ENCODE data around the gene IFITM5. TPM values are rescaled to one million over a fixed set of nuclear protein-coding genes. Genes with fewer than 3 reads are reported as not detected.
A peak's percentile ranks its signal among the peaks of the same experiment; 100 is the strongest.

The IFITM5 gene
- total RNA-seq, 3 donors from 2014 or later: not detected

DNA sequence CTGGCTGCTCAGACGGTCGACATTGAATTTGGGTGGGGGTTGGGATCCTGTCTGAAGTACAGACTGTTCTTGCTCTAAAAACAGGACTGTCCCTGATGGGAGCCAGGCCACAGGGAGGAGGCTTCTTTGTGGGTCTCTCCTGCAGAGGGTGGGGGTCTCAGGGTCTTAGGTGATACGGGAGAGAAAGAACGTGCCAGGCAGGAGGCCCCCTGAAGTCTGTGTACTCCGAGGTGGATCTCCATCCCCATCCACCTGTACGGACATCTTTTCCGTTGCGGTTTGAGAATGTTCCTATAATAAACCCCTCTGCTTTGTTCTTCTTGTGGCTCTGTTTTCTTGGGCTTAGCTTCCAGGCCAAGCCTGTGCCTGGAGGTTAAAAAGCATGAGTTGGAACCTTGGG lies 46.7 kb downstream of the IFITM5 start:
- Histone ChIP-seq H3K36me3 (peaks cover 4% of the 10 kb centered on the region), H3K4me3 (no peak overlapping the region), H3K27me3 (no peaks in the 10 kb centered on the region), H3K4me1 (no peaks in the 10 kb centered on the region), H3K9me3 (no peaks in the 10 kb centered on the region), H3K27ac (no peak overlapping the region)
- TF ChIP-seq, protein P1, sequence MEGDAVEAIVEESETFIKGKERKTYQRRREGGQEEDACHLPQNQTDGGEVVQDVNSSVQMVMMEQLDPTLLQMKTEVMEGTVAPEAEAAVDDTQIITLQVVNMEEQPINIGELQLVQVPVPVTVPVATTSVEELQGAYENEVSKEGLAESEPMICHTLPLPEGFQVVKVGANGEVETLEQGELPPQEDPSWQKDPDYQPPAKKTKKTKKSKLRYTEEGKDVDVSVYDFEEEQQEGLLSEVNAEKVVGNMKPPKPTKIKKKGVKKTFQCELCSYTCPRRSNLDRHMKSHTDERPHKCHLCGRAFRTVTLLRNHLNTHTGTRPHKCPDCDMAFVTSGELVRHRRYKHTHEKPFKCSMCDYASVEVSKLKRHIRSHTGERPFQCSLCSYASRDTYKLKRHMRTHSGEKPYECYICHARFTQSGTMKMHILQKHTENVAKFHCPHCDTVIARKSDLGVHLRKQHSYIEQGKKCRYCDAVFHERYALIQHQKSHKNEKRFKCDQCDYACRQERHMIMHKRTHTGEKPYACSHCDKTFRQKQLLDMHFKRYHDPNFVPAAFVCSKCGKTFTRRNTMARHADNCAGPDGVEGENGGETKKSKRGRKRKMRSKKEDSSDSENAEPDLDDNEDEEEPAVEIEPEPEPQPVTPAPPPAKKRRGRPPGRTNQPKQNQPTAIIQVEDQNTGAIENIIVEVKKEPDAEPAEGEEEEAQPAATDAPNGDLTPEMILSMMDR (IDR thresholded peaks at IDR 0.05): no peak
- TF ChIP-seq POLR2AphosphoS5 (IDR thresholded peaks at IDR 0.05) (no peak), POLR2A (IDR thresholded peaks at IDR 0.05) (no peak)
- intact Hi-C loops (cut with DNase I; ENCODE audit: low total_unique reads): loop anchor here (2.0 kb wide), 1 partner anchor 36 kb away; the partner anchor contains the start of gene PGGHG
- no peak for DNase-seq (ENCODE audit: low spot score in 2 of 2)

DNA sequence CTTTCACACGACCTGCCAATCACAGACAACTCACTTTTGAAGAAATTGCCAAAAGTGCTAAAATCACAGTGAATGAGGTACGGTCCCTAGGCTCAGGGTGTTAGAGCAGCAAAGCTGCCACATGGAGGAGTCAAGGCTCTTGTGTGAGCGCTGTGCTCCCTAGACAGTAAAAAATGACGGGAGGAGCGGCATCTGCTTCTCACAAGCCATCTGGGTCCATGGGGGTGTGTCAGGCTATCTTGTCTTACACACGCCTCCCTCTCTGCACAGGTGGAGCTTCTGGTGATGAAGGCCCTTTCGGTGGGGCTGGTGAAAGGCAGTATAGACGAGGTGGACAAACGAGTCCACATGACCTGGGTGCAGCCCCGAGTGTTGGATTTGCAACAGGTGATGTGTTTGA lies 47.8 kb downstream of the IFITM5 start:
- DNase-seq (ENCODE audit: low spot score in 2 of 2): no peak
- no peak overlapping the region for H3K27ac ChIP-seq
- H3K9me3 ChIP-seq: no peaks in the 10 kb centered on the region
- no peaks in the 10 kb centered on the region for H3K27me3 ChIP-seq
- H3K36me3 ChIP-seq: peaks cover 6% of the 10 kb centered on the region
- no peak overlapping the region for H3K4me3 ChIP-seq
- TF ChIP-seq POLR2AphosphoS5 (IDR thresholded peaks at IDR 0.05) (no peak), POLR2A (IDR thresholded peaks at IDR 0.05) (no peak)
- TF ChIP-seq, protein P1 (IDR thresholded peaks at IDR 0.05): no peak
- intact Hi-C loops (cut with DNase I; ENCODE audit: low total_unique reads): no loop called here
- no peaks in the 10 kb centered on the region for H3K4me1 ChIP-seq

DNA sequence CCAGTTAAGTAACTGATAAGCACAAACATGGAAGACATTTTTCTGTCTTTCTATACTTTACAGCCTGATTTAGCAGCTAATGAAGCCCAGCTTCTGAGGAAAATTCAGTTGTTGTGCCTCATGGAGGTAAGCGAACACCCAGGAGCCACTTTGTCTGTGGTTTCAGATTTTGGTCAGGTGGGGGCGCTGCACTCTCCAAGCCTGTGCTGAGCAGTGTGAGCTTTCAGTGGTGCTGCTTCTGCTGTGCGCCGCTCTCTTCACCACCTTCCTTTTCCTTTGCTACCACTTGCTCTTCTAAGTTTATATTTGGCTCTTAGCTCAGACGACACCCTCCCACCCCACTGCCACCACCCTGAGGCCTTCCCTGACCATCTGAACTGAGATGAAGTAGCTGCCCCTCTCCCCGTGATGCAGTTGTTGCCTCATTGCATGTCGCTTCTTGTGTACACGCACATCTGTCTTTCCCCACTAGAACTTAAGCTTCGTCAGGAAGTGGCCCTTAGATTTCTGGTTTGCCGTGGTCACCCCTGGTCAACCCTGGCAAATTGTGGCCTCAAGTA lies 48.5 kb downstream of the IFITM5 start:
- TF ChIP-seq POLR2AphosphoS5 (IDR thresholded peaks at IDR 0.05) (no peak), POLR2A (IDR thresholded peaks at IDR 0.05) (no peak)
- TF ChIP-seq, protein P1 (IDR thresholded peaks at IDR 0.05): peak; percentile 9 to 43 (median 39)
- Histone ChIP-seq H3K36me3 (peaks cover 10% of the 10 kb centered on the region), H3K4me1 (no peaks in the 10 kb centered on the region), H3K27me3 (no peaks in the 10 kb centered on the region), H3K27ac (no peak overlapping the region), H3K9me3 (no peaks in the 10 kb centered on the region), H3K4me3 (no peak overlapping the region)
- intact Hi-C loops (cut with DNase I; ENCODE audit: low total_unique reads): no loop called here
- no peak for DNase-seq (ENCODE audit: low spot score in 2 of 2)

DNA sequence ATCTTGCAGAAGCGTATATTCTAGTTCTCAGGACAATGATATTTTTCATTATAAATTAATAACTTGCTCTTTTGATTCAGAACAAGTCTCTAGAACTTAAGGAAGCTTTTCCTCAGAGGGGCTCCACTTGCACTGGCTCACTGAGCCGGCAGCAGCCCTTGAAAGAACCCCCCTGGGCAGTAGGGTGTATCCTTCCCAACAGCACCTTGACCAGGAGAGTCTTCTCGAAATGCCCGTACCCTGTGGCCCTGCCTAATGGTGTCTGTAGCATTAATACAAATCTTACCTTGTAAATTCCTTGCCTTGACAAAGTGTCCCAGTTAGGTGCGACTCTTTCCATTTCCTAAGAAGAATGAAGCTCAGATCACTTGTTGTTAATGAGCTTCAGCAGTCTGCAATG lies 49.1 kb downstream of the IFITM5 start:
- Histone ChIP-seq H3K36me3 (peaks cover 10% of the 10 kb centered on the region), H3K4me1 (no peaks in the 10 kb centered on the region), H3K4me3 (no peak overlapping the region), H3K27me3 (no peaks in the 10 kb centered on the region), H3K27ac (no peak overlapping the region), H3K9me3 (no peaks in the 10 kb centered on the region)
- no peak for DNase-seq (ENCODE audit: low spot score in 2 of 2)
- intact Hi-C loops (cut with DNase I; ENCODE audit: low total_unique reads): no loop called here
- no peak for TF ChIP-seq POLR2AphosphoS5 (IDR thresholded peaks at IDR 0.05)
- TF ChIP-seq POLR2A (IDR thresholded peaks at IDR 0.05): no peak
- TF ChIP-seq, protein P1 (IDR thresholded peaks at IDR 0.05): no peak

DNA sequence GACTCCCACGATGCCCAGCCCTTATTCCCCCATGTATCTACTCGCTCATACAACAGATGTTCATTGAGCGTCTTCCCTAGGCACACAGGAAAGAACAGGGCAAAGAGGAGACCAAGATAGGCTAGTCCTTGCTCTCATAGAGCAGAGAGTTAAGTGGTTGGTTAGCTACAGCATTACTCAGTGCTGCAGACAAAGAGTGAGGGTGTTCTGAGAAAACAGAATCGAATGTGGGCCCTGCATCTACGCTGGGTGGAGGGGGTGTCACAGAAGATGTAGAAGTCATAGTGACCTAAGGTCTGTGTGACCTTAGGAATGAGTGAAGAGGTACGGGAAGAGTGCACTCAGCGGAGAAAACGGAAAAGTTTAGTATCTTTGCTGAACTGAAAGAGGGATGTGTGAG lies 50.3 kb downstream of the IFITM5 start:
- Histone ChIP-seq H3K4me1 (no peaks in the 10 kb centered on the region), H3K9me3 (no peaks in the 10 kb centered on the region), H3K36me3 (peaks cover 10% of the 10 kb centered on the region), H3K27me3 (no peaks in the 10 kb centered on the region), H3K4me3 (no peak overlapping the region), H3K27ac (no peak overlapping the region)
- intact Hi-C loops (cut with DNase I; ENCODE audit: low total_unique reads): no loop called here
- DNase-seq (ENCODE audit: low spot score in 2 of 2): no peak
- TF ChIP-seq POLR2AphosphoS5 (IDR thresholded peaks at IDR 0.05): no peak
- TF ChIP-seq, protein P1 (IDR thresholded peaks at IDR 0.05): no peak

Other genes starting within 250 kb of the IFITM5 start
- gene SCGB1C1, start 106.4 kb downstream of the IFITM5 start, total RNA-seq: not detected
- gene BET1L, start 92.1 kb downstream of the IFITM5 start, total RNA-seq: 10 to 100 TPM; 25.6 to 30.4 (median 28.5) TPM
- gene RIC8A, start 91.8 kb downstream of the IFITM5 start, total RNA-seq: 10 to 100 TPM; 76.5 to 90.8 (median 77.0) TPM
- 10 to 100 TPM; 17.3 to 21.4 (median 19.3) TPM for gene SIRT3, start 63.2 kb downstream of the IFITM5 start, total RNA-seq
- gene PSMD13, start 62.5 kb downstream of the IFITM5 start, total RNA-seq: 100 to 1,000 TPM in 2 of 3 donors, 10 to 100 TPM in 1; 96.0 to 114 (median 106) TPM
- gene NLRP6, start 21.1 kb downstream of the IFITM5 start, total RNA-seq: 1 to 10 TPM in 2 of 3 donors, under 1 TPM in 1; 0.59 to 3.7 (median 2.0) TPM
- gene PGGHG, start 10.4 kb downstream of the IFITM5 start, total RNA-seq: 10 to 100 TPM; 13.0 to 63.9 (median 37.3) TPM
- gene IFITM2, start 8.3 kb upstream of the IFITM5 start, total RNA-seq: 100 to 1,000 TPM in 2 of 3 donors, 10 to 100 TPM in 1; 81.4 to 404 (median 129) TPM
- gene IFITM1, start 14.5 kb upstream of the IFITM5 start, total RNA-seq: 100 to 1,000 TPM; 129 to 321 (median 142) TPM
- gene IFITM3, start 21.3 kb upstream of the IFITM5 start, total RNA-seq: 100 to 1,000 TPM; 158 to 361 (median 195) TPM
- 10 to 100 TPM in 1 of 3 donors, 1 to 10 TPM in 1, under 1 TPM in 1; 0.48 to 11.3 (median 8.2) TPM for gene B4GALNT4, start 70.0 kb upstream of the IFITM5 start, total RNA-seq
- gene PKP3, start 94.7 kb upstream of the IFITM5 start, total RNA-seq: 10 to 100 TPM in 2 of 3 donors, under 1 TPM in 1; 0.32 to 60.9 (median 36.7) TPM
- gene SIGIRR, start 115.5 kb upstream of the IFITM5 start, total RNA-seq: 10 to 100 TPM; 37.3 to 49.8 (median 46.5) TPM
- gene ANO9, start 142.5 kb upstream of the IFITM5 start, total RNA-seq: 10 to 100 TPM in 1 of 3 donors, 1 to 10 TPM in 1, under 1 TPM in 1; 0.32 to 14.2 (median 9.8) TPM
- 10 to 100 TPM; 23.8 to 53.7 (median 33.1) TPM for gene PTDSS2, start 150.8 kb upstream of the IFITM5 start, total RNA-seq
- gene RNH1, start 207.7 kb upstream of the IFITM5 start, total RNA-seq: 100 to 1,000 TPM; 139 to 249 (median 209) TPM
- gene HRAS, start 236.1 kb upstream of the IFITM5 start, total RNA-seq: 10 to 100 TPM; 33.2 to 50.1 (median 33.4) TPM
- 1 to 10 TPM in 2 of 3 donors, under 1 TPM in 1; 0.16 to 1.6 (median 1.3) TPM for gene LRRC56, start 238.0 kb upstream of the IFITM5 start, total RNA-seq

Data from breast epithelium (tissue), 4 donors.